NCI-H2196 (cell line): Measurements from ENCODE around the gene LINGO1.

Experiments
- DNase-seq: peaks from one replicate; lab custom pipeline; 2025; ENCODE audit not compliant: unreplicated experiment; lab: John Stamatoyannopoulos, UW

LINGO1 gene

GRCh38 chr15:77597804-77598453 lies 34.8 kb downstream of the LINGO1 start:
- no peak for DNase-seq

DNA sequence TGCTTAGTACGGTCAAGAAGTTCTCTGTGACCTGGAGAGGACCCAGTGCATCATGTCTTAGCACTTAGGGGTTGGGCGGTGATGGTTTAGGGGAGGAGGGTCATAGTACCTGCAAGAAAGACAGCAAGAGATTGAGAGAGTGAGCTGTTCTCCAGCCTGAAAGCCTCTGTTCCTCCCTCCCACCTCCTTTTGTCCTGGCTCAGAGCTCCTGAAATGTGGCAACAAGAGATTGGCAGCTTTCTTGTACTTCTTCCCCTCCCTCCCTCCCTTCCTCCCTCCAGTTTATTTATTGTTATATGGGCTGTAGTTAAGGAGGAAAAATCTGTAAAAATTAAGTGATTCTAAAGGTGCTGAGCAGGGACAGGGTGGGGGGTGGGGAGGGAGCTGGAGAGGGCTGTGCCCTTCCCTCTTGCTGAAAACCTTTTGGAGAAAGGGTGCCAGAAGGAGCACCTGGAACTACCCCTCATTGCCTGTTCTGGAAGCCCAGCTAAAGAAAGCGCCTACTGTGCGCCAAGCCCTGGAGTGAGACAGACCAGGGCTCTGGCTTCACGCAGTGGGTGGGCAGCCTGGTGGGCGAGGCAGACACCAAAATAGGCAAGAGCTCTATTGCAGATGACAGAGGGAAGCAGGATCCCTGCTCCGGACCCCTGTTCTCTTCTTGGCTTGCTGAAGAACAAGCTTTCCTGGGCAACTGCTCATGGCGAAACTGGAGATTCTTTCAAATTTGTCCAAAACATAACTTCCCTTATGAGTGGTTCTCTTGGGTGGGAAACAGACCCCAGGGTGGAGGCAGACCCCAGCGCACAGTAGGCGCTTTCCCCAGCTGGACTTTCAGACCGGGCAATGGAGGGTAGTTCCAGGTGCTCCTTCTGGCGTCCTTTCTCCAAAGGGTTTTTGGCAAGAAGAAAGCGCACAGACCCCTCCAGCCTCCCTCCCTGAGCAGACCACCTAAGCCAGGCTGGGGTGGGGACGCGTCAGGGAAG lies 35.6 kb downstream of the LINGO1 start:
- no peak for DNase-seq

DNA sequence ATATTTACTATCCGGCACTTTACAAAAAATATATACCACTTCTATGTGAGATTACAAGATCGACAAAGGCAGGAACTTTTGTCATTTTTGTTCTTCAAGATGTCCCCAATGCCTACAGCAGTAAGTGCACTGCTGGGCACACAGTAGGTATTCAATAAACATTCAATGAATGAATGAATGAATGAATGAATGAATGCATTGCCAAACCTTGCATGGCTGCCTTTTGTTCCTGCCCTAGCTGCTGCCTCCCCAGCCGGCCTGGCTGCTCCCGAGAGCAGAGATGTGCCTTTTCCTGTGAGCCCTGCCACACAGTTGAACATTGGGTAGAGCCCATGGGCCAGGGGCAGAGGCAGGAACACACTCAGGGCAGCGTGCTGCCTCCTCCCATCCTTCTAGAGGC lies 37.5 kb downstream of the LINGO1 start:
- no peak for DNase-seq

DNA sequence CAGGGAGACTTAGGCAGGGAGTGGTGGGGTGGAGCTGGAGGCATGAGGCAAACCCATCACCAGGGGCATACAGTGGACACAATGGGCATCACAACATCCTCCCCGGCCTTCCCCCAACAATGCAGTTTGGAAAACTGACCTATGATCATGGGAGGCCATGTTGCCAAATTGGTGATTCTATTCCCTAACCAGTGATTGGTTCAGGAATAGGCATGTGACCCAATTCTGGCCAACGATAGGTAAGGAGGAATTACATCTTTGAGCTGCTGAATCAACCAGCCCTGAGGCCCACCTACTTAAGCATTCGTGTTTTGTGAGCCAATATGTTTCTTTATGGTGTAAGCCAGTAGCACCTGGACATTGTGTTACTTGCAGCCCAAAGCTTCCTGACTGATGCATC lies 40.0 kb downstream of the LINGO1 start:
- no peak for DNase-seq

GRCh38 chr15:77591968-77592613 lies 40.6 kb downstream of the LINGO1 start:
- no peak for DNase-seq

- peak; percentile 11 for DNase-seq
Observed at GRCh38 chr15:77589839-77590238, 42.9 kb downstream of the LINGO1 start.

DNA sequence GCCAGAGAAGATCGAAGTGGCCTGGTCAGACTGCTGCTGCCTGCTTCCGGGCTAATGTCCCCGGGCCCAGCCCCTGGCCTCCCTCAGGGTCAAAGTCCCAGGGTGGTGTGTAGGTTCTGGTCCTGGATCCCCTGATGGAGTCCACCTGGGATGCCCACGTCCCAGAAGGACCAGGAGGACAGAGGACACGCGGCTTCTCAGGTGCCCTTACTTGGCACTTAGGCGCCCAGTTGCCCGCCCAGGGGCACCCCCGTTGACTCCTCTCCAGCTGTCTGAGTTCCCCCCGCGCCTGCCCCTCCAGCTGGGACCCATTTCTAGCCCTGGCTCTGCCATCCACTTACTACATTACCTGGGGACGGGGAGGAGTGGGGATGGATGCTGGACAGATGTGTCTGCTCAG lies 44.6 kb downstream of the LINGO1 start:
- DNase-seq, result no peak

GRCh38 chr15:77584691-77585090 lies 48.0 kb downstream of the LINGO1 start:
- no peak for DNase-seq

DNA sequence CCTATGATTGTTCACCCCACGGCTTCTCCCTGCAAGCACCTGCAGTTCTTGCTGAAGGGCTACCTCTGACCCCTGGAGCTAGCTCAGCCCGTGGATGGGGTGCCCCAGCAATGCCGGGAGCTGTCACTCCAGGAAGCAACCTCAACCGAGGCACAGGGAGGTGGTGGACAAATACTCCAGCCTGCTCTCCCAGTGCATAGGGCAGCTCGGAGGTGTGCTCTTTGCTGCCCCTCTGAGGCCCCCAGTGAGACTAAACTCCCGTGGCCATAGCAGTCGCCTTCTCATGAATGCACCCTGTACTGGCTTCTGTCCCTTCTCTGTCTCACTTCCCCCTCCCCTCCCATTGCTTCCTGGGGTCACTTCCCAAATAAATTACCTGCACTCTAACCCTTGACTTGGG lies 48.5 kb downstream of the LINGO1 start:
- no peak for DNase-seq

DNA sequence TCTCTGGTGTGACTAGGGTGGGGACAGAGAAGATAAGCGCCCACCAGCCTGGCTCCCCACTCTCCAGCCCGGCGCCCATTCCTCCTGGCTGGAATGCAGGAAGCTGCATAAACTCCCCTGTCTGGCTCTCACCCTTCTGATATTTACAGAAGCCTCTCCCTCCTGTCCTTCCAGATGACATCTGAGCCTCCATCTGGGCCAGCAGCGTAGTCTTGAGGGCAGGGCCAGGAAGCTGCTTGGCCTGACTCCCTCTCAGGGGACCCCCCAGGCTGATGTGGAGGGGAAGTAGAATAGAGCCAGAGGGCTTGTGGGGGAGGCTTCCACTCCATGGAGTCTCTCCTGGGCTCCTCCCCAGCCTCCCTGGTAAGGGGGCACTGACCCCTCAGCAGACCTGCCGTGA lies 49.9 kb downstream of the LINGO1 start:
- DNase-seq, result no peak

GRCh38 chr15:77581896-77582569 lies 50.7 kb downstream of the LINGO1 start:
- DNase-seq, result no peak

GRCh38 chr15:77580996-77581682 lies 51.6 kb downstream of the LINGO1 start:
- peak; percentile 15 for DNase-seq

DNA sequence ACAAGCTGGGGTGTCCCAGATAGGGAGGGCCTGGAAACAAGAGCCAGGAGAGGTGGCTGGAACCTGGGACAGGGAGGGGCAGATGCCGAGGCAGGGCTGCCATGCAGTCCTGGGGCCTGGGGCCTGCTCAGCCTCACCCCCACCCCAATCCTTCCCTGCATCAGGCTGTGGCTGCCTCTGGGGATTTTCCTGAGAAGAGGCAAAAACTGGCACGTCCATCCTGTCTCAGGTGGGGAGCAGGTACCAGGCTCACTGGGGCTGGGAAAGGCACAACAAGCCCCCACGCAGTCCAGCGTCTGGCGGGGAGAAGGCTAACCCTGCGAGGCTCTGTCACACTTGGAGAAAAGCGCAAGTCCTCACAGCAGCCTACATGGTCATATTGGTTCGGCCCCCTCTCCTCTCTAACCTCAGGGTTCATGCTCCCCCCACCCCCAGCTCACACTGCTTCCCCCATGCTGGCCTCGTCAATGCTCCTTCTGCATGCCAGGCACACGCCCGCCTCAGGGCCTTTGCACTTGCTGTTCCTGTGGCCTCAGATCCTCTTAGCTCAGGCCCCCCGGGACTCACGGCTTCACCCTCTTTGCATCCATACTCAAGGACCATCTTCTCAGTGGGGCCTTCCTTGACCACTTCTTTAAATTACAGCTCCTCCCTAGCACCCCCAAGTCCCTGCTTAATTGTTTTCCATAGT lies 53.1 kb downstream of the LINGO1 start:
- DNase-seq, result no peak

GRCh38 chr15:77578641-77579372 lies 53.9 kb downstream of the LINGO1 start:
- DNase-seq, result peak; percentile 12

DNA sequence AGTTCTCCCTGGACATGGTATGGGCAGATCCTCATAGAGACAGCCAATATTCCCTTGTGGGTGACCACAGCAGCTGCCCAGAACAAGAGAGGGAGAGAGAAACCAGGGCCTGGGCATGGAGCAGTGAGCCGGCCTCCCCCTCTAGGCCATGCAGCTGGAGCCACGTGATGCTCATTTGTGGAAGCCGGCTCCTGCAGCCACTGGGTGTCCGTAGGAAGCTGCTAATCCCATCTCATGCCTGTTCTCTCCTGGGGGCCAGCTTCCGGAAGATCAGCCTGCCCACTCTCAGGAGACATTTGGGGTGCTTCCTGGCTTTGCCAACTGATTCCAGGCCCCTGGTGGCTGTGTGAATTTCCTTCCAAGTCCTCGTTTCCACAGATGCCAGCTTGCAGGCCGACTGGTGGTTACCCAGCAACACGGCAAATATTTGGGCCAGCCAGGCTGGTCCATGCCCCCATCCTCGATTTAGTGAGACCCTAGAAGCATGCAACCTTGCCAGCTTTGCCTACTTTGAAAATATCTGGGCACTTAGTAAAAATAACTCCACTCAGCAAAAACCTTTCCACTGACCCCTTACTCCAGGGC lies 55.3 kb downstream of the LINGO1 start:
- no peak for DNase-seq

- no peak for DNase-seq
Observed at GRCh38 chr15:77576538-77576937, 56.2 kb downstream of the LINGO1 start.

DNA sequence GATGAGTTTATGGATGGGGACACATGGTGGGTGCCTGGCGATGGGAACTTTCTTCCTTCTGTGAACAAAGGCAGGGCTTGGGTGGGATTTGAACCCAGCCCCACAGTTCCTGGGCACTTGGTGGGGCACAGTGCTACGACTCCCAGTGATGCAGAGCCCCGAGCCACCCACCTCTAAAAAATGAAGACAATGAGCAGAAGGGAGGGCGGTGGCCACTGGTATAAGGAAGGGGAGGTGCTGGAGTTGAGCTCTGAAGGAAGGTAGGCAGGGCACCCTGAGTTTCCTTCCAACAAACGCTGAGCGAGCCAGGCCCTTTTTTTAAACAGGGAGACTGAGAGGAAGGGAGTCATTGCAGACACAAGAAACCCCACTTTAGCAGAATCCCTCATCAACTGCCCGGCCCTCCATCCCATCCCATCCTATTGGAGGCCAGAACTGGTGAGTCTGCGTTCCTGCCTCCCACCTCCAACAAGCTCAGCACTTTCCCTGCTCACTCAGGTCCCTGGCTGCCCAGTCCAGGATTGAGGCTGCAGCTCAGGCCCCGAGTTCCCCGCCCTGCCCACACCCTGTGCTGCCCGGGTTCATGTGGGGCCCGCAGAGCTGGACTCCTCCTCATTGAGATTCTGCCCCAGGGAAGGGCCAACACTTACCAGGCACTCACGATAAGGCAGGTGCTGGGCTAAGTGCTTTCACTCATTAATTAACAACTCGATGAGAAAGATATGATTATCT lies 57.3 kb downstream of the LINGO1 start:
- no peak for DNase-seq

DNA sequence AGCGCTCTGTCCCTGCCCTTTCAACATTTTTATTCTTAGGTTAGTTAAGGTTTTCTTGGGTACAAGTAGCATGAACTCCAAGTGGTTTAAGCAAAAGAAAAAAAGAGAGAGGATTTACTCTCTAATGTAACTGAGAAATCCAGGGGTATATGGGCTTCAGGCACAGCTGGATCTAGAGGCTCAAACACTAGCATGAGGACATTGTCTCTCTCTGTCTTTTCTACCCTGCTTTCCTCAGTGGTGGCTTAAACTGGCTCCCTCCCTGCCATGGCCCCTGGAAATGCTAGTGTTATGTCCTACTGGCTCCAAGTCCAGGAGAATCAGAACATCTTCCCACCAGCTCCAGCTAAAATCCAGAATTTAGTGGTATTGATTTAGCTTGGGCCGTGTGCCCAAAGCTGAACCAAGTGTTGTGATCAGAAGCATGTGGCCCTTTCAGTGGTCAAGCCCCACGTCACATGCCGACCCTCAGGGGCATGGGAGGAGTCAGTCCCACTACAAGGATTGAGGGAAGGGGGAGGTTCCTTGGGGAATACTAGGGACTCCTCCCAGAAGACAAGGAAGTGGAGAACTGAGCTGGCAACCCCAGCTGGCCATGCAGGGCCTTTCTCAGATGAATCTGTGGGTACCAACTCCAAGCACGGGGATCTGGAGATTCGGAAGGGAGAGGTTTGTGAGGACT lies 58.0 kb downstream of the LINGO1 start:
- DNase-seq, result no peak
